ENCODE data around the gene MDM4. TPM values are rescaled to one million over a fixed set of nuclear protein-coding genes. Genes with fewer than 3 reads are reported as not detected.

Gene MDM4
- total RNA-seq, 4 donors from 2014 or later, result 66.1 to 92.3 (median 88.6) TPM

DNA sequence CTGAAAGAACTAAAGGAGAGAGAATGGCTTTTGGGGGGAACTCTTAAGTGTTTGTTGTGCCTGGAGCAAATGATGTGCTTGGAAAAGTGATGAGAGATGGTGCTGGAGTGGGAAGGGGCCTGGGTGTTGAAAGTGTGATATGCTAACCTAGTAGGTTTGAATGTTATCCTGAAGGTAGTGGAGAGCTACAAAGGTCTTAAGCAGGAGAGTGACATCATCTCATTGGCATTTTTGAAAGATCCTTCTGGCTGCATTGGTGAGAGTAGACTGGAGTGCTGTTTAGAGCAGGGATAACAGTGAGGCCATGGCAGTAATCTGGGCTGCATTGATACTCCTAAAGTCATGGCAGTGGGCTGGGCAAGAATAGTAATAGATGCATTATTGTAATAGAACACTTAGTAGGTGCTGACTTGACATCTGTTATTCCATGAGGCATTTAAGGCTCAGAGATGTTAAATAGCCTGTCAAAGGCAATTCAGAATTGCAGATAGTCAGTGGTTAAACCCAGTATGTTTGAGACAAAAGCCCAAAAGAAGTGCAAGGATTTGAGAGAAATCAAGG lies 44.5 kb downstream of the MDM4 start:
- TF ChIP-seq, protein P1, sequence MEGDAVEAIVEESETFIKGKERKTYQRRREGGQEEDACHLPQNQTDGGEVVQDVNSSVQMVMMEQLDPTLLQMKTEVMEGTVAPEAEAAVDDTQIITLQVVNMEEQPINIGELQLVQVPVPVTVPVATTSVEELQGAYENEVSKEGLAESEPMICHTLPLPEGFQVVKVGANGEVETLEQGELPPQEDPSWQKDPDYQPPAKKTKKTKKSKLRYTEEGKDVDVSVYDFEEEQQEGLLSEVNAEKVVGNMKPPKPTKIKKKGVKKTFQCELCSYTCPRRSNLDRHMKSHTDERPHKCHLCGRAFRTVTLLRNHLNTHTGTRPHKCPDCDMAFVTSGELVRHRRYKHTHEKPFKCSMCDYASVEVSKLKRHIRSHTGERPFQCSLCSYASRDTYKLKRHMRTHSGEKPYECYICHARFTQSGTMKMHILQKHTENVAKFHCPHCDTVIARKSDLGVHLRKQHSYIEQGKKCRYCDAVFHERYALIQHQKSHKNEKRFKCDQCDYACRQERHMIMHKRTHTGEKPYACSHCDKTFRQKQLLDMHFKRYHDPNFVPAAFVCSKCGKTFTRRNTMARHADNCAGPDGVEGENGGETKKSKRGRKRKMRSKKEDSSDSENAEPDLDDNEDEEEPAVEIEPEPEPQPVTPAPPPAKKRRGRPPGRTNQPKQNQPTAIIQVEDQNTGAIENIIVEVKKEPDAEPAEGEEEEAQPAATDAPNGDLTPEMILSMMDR (IDR thresholded peaks at IDR 0.05; ENCODE audit: low read depth), result no peak

DNA sequence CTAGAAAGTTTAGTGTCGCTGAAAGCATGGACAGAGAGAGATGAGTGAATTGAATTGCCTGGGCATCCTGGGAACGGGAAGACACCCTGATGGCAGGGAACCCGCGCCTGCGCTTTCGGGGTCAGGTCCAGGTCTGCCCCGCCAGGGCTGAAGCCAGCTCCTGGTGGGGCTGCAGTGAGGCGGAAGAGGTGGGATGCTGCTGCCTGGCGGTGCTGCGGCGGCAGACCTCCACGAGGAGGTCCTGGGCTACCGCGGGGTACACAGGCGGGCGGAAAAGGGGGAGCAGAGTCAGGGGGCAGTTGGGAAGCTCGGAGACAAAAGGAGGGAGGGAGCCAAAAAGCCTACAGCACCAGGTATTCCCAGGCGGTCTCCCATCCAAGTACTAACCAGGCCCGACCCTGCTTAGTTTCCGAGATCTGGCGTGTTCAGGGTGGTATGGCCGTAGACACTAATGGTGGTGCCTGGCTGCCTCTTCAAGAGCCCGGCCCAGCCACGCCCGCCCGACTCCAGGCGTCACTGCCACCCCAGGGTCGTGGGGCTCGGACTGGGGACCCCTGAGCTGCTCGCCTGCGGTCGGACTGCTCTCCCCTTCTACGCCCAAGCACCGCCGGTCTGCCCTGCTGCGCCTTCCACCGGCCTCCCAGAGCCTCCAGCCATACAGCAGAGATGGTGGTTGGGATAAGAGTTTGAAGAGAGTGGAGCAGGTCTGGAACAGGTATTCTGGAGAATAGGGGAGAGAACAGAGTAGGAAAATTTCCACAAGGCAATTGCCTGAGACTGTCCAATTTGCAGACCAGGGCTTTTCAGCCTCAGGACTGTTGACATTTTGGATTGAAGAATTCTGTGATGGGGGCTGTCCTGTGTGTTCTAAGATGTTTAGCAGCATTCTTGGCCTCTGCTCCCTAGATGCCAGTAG lies 46.1 kb downstream of the MDM4 start:
- TF ChIP-seq, protein P1 (IDR thresholded peaks at IDR 0.05; ENCODE audit: low read depth), result no peak

DNA sequence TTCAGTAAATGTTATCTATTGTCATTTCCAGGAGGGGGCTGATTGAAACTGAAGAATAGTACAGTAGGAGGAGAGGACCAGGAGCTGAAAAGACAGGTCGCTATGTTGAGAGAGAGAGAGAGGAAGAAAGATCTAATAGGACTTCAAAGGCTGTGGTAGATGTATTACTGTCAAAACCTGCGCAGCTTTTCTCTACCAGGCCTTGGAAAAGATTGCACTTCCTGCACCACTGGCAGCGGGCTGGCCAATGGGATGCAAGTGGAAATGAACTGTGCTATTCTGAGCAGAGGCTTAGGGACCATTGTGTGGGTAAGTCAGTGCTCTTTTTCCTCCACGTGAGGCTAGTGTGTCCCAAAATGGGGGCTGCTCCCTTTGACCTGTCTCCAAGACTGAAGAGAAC lies 47.1 kb downstream of the MDM4 start:
- TF ChIP-seq, protein P1 (IDR thresholded peaks at IDR 0.05; ENCODE audit: low read depth), result no peak

DNA sequence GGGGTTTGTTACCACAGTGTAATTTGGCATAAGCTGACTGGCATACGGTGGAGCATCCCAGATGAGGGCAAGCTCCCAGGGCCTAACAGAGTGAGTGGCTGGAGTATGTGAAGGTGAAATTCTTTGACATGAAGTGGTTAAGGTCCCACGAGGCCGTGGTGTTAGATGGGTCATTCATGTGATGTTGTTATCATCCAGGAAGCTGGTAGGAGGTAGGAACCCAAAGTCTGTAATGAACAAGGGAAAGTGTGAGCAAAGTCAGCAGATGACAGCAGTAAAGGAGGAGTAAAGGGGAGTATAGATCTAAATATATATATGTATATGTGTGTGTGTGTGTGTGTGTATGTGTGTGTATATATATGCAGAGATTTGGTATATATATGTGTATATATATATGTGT lies 47.6 kb downstream of the MDM4 start:
- TF ChIP-seq, protein P1 (IDR thresholded peaks at IDR 0.05; ENCODE audit: low read depth), result no peak

DNA sequence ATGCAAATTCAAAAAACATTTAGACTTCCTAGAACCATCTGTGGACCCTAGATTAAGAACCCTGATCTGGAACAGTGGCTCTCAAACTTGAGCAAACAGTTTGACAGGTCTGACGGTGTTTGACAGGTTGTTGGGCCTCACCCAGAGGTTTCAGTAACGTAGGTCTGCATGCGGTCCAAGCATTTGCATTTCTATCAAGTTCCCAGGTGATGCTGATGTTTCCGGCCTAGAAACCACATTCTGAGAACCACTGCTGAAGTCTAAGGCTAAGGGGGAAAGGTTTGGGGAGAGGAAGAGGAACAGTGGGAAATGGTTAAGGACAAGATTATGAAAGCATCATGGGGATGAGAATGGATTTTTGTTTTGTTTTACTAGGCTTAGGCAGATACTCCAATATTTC lies 48.6 kb downstream of the MDM4 start:
- TF ChIP-seq, protein P1 (IDR thresholded peaks at IDR 0.05; ENCODE audit: low read depth), result no peak

DNA sequence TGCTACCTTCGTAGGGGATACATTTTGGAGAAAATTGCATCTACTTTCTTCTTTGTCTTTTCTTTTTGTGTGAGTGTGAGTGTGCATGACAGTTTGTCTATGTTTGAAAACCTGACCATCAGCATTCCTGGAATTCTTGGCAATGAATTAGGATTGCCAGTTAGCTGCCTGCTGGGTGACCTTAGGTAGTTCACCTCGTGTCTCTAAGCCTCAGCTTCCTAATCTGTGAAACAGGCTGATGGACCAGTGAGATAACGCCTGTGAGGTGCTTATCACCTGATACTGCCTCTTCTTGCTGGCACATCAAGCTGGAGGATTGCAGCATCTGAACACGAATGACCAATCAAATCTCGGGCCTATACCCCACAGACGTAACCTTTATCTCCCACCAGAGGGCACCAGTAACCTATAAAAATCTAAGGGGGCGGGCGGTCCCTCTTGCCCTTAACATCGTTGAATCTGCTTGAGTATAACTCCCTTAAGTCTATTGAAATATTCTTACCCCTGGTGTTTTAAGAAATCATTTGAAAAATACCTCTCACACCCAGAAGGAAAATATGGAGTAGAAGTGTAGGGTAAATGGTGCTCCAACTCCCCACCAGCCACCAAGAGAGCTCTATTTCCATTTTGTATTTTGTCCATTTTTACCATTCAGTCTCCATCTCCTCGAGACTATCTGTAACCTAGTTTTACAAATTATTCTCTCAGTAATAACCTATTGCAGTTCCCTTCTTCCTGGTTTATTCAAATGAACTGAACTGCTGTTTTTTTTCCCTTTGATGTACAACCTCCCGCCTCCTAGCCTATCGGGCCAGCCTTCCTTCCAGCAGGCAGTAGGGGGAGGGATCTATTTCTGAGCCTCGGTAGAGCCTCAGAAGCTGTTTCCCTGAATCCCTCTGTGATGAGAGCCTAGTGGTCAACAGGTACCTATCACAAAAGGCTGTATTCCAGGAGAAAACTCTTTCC lies 49.7 kb downstream of the MDM4 start:
- TF ChIP-seq, protein P1 (IDR thresholded peaks at IDR 0.05; ENCODE audit: low read depth), result no peak
